Mucosa of rectum (tissue), 2 donors: ENCODE data around the gene COPS8.

Experiments
- H3K27ac ChIP-seq, 2 donors: one replicate each; pipeline ENCODE4 v1.7.0; 2013; ENCODE audit warnings: inconsistent platforms in 2 of 2, low read depth in 2 of 2, low read length in 2 of 2
- H3K27me3 ChIP-seq, 2 donors: one replicate each; pipeline ENCODE4 v1.7.0; 2013; ENCODE audit warnings: low read length in 2 of 2; ENCODE audit not compliant: control insufficient read depth in 2 of 2, insufficient read depth in 2 of 2
- H3K36me3 ChIP-seq, 2 donors: one replicate each; pipeline ENCODE4 v1.7.0; 2013; ENCODE audit warnings: low read length in 2 of 2; ENCODE audit not compliant: control insufficient read depth in 2 of 2, insufficient read depth in 2 of 2
- H3K4me1 ChIP-seq, 2 donors: one replicate each; pipeline ENCODE4 v1.7.0; 2013; ENCODE audit warnings: low read length in 2 of 2, mild to moderate bottlenecking in 1 of 2; ENCODE audit not compliant: control insufficient read depth in 2 of 2, insufficient read depth in 2 of 2
- H3K4me3 ChIP-seq, 2 donors: one replicate each; pipeline ENCODE4 v1.7.0; 2013; ENCODE audit warnings: low read length in 2 of 2
- H3K9ac ChIP-seq, 2 donors: one replicate each; pipeline ENCODE4 v1.7.0; 2013; ENCODE audit warnings: low read length in 2 of 2, low read depth in 1 of 2, mild to moderate bottlenecking in 1 of 2
- H3K9me3 ChIP-seq, 2 donors: one replicate each; pipeline ENCODE4 v1.7.0; 2013; ENCODE audit warnings: low read length in 2 of 2; ENCODE audit not compliant: control insufficient read depth in 2 of 2
- donor health status: healthy.
- donor health status: Normal muscosa, but diverticular disease.

Gene COPS8

DNA sequence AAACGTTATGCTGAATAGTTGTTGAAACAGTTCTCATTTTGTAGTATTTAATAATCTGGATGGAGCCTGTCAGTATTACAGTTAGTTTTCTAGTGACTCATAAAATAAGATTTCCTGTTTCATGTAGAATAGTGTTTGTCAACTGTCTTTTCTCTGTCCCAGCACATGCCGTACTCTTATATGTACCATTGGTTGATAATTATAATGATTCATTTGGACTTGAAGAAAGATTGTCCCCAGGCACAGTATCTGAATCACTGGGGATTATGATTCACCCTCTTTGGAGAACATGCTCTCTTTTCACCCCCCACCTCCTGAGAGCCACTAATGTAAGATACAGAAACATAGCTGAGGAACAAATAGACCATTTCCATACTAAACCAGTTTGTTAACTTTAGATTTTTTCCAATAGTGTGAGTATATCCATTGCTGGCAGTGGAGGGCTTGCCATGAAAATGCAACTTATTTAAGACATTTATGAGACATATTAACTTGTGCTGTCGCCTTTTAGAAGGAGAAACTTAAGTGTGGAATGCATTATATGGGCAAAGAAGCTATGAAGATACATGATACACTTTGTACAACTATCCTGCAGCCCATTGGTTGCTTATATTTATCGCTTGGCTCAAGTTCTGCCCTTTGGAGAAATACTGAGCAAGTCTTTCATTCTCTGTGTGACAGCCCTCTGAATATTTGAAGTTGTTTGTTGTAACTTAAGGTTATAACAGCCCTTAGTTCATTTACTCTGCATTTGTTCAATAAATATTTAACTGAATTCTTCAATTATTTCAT, 12.4 kb downstream of the COPS8 start:
- peaks cover 39 to 57% of the 10 kb centered on the region in 2 donors for H3K36me3 ChIP-seq
- no peaks in the 10 kb centered on the region for H3K27me3 ChIP-seq
- H3K9ac ChIP-seq, result no peak overlapping the region
- no peak overlapping the region for H3K4me3 ChIP-seq
- H3K4me1 ChIP-seq, result no peaks in the 10 kb centered on the region
- no peaks in the 10 kb centered on the region for H3K9me3 ChIP-seq
- H3K27ac ChIP-seq, result no peak overlapping the region

DNA sequence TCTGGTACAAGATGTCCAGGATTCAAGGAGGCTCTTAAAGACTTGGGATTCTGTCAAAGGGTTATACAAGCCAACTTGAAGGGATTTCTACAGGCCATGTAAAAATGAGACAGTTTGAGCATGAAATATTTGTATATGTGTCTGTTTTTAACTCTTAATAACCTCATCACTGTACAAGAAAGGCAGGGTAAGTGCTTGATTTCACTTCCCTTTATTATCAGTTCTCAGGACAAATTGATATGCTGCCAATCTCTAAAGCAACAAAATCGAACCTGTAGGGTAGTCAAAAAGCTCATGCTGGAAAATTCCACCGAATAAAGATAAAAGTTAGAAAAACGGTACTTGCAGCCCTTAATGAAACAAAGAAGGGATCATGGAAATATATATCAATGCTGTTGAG, 14.1 kb downstream of the COPS8 start:
- Histone ChIP-seq H3K4me3 (no peak overlapping the region), H3K9ac (no peak overlapping the region), H3K36me3 (peaks cover 35 to 50% of the 10 kb centered on the region in 2 donors), H3K4me1 (no peaks in the 10 kb centered on the region), H3K27ac (no peak overlapping the region), H3K27me3 (no peaks in the 10 kb centered on the region), H3K9me3 (no peaks in the 10 kb centered on the region)

DNA sequence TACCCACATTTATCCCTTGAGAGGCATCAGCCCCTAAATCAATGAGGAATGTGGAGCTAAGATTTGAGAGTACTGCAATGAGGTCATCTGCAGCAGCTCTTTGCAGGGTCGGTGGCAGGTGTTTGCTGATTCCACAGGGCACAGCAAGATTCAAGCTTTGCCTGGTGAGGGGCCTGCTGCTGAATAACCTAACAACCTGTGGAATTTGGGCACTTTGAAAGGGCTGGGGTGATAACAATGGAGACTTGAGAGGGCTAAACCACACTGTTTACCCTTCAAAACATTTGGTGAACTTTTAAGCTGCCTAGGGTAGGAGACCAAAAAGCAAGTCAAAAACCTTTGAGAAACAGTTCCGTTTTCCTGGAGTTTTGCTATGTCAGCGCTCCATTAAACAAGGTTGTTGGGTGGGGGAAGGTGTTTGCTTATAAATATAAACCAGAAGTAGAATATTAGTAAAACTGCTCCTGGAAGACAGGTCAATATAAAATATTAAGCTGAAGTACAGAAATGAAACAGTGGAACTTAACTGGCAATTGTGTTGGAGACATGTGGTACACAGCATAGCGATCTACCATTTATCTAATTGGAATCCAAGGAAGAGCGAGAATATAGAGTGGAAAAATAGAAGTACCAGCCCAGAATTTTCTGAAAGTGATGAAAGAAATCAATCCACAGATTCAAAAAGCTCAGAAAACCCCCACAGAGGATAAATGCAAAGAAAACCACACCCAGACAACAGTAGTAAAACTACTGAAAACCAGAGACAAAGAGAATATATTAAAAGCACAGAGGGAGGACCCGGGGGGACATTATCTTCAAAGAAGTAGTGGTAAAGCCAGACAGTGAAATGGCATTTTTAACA, 15.7 kb downstream of the COPS8 start:
- H3K27ac ChIP-seq, result no peak overlapping the region
- peaks cover 27 to 40% of the 10 kb centered on the region in 2 donors for H3K36me3 ChIP-seq
- H3K4me1 ChIP-seq, result no peaks in the 10 kb centered on the region
- H3K9ac ChIP-seq, result no peak overlapping the region
- H3K27me3 ChIP-seq, result no peaks in the 10 kb centered on the region
- H3K4me3 ChIP-seq, result no peak overlapping the region
- no peaks in the 10 kb centered on the region for H3K9me3 ChIP-seq

DNA sequence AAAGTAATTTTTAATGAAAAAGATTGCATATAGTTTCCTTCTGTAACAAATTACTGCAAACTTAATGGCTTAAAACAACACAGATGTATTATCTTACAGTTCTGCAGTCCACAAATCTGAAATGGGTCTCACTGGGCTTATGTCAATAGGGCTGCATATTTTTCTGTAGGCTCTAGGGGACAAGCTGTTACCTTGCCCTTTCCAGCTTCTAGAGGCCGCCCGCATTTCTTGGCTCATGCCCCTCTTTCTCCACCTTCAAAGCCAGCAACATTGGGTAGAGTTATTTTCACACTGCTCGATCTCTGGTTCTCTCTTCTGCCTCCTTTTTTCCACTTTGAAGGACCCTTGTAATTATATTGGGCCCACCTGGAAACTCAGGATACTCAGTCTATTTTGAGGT, 16.7 kb downstream of the COPS8 start:
- no peaks in the 10 kb centered on the region for H3K4me1 ChIP-seq
- H3K36me3 ChIP-seq, result peaks cover 23 to 32% of the 10 kb centered on the region in 2 donors
- H3K27ac ChIP-seq, result no peak overlapping the region

DNA sequence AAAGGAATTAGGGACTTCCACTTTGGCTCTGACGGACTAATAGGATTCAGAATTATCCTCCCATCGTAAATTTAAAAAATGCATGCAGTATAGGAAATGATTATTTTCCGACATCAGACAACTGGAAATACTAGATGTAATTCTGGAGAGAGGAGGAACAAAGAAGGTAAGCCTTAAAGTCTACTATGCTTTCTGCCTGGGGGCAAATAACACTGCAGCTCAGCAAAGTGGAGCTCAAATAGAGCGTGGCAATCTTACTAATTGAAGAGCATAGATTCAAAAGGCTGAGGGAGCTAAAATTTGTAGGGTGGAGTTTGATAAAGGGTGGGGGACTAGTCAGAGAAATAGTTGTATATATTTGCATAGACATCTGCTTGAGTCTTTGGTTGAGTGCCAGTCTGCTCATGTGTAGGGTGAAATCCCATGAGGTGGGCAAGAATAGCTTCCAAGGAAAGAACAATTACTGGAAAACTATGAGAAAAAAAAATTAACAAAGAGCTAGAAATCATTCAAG, 23.8 kb downstream of the COPS8 start:
- Histone ChIP-seq H3K36me3 (no peaks in the 10 kb centered on the region), H3K27ac (no peak overlapping the region), H3K27me3 (no peaks in the 10 kb centered on the region), H3K9me3 (no peaks in the 10 kb centered on the region), H3K9ac (no peak overlapping the region), H3K4me1 (no peaks in the 10 kb centered on the region), H3K4me3 (no peak overlapping the region)

More for the DNA sequence above, 16.7 kb downstream of the COPS8 start:
- Histone ChIP-seq H3K27me3 (no peaks in the 10 kb centered on the region), H3K9me3 (no peaks in the 10 kb centered on the region), H3K9ac (no peak overlapping the region), H3K4me3 (no peak overlapping the region)

DNA sequence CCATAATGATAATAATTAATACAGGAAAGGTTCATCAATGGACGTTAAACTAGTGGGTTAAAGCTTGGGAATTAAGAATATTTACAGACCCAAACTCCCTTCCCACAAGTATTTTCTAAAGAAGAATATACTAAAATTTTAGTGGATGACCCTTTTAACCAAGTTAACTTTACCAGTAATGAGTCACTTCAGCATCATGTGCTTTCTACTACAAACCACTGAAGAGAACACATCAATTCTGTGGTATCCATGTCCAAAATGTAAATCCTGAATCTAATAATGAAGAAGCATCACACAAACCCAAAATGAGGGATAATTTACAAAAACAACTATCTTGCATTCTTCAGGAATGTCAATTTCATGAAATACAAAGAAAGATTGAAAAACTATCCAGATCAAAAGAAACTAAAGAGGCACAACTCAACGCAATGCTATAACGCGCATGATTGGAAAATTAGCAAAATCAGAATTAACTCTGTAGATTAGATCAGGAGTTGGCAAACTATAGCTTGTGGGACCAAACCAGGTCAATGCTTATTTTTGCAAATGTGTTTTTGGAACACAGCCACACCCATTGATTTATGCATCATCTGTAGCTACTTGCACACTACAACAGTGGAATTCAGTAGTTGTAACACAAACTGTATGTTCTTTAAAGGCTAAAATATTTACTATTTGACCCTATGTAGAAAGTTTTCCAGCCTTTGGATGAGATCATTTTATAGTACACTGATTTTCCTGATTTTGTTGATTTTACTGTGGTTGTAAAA, 27.5 kb downstream of the COPS8 start:
- Histone ChIP-seq H3K4me1 (no peaks in the 10 kb centered on the region), H3K4me3 (no peak overlapping the region), H3K36me3 (no peaks in the 10 kb centered on the region), H3K9me3 (no peaks in the 10 kb centered on the region), H3K27me3 (no peaks in the 10 kb centered on the region), H3K9ac (no peak overlapping the region), H3K27ac (no peak overlapping the region)

DNA sequence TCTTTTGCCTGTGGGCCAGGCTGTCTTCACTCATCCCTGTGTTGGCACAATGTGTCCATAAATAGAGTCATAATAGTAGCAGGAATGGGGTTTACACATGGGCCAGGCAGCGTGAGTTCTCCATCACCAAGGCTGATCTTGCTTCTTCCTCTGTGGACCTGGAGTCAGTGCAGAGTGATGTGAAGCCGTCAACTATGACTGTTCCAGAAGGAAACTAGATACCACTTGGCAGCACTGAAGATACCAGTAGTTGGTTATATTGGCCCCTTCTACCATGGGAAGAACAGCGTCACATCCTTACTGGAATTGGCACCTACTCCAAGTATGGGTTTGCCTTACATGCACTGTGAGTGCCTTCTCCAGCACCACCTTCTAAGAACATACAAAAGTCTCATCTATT, 30.2 kb downstream of the COPS8 start:
- no peaks in the 10 kb centered on the region for H3K9me3 ChIP-seq
- no peaks in the 10 kb centered on the region for H3K36me3 ChIP-seq
- no peaks in the 10 kb centered on the region for H3K4me1 ChIP-seq
- no peak overlapping the region for H3K27ac ChIP-seq
- no peak overlapping the region for H3K9ac ChIP-seq
- H3K4me3 ChIP-seq, result no peak overlapping the region
- no peaks in the 10 kb centered on the region for H3K27me3 ChIP-seq

DNA sequence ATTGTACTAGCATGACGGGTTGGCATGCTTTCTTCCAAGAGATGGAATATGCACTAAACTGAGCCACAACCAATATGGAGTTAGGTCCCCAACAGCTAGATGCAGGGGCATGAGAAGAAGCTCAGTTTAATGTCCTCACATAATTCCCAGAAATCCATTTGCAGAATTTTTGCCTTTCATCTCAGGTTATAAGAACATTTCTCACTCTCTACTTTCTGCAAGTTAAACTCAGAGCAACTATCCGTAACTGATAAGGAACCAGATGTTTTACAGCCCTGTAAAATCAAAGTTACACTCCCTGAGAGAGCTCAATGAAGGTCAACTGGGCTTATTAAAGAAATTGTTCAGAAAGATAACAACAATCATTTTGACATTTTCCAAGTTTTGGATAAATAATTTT, 30.7 kb downstream of the COPS8 start:
- Histone ChIP-seq H3K4me3 (no peak overlapping the region), H3K27me3 (no peaks in the 10 kb centered on the region), H3K27ac (no peak overlapping the region), H3K9me3 (no peaks in the 10 kb centered on the region), H3K36me3 (no peaks in the 10 kb centered on the region), H3K9ac (no peak overlapping the region), H3K4me1 (no peaks in the 10 kb centered on the region)

DNA sequence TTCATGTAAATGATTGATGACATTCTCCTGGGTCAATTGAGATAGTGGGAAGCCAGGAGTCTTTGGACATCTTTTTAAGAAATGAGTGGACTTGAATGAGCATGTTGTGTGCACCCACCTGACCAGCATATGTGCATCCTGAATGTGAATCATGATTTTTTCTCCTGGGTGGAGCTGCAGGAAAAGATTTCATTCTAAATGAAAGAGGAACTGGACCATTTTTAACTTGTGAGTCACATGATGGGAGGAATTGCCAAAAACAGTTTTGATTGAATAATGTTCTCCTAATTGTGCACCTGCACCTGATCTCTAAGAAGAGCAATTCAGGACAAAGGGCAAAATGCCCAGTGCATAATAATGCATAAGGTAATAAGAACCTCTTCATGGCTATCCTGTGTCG, 32.3 kb downstream of the COPS8 start:
- Histone ChIP-seq H3K4me1 (no peaks in the 10 kb centered on the region), H3K9me3 (no peaks in the 10 kb centered on the region), H3K27ac (no peak overlapping the region), H3K4me3 (no peak overlapping the region), H3K27me3 (no peaks in the 10 kb centered on the region), H3K9ac (no peak overlapping the region), H3K36me3 (no peaks in the 10 kb centered on the region)
